KBM-7 (cell line): ENCODE results near the gene CCDC152.
"Not testable (repeated sequence)": the region's sequence is repeated elsewhere in the genome, so short reads cannot be mapped to it uniquely, and the experiment has no call there.

Experiments used
- DNase-seq: peaks from one replicate; pipeline ENCODE4 v3.0.0-alpha.2; 2015
- in situ Hi-C: fragments of 300-500 bp; cut with MboI; formaldehyde crosslinking; loops from 2 replicates; pipeline ENCODE4 v1.14.3; 2020; ENCODE audit warnings: low sequenced_read_pairs, low pct_unique_long_range_greater_than_20kb, mixed read lengths

The CCDC152 gene

GRCh38 chr5:42808888-42809611 is 52.4 kb downstream of the CCDC152 start:
- no peak for DNase-seq
- in situ Hi-C loops: no loop called here

GRCh38 chr5:42810834-42811590 is 54.4 kb downstream of the CCDC152 start:
- in situ Hi-C loops: no loop called here
- no peak for DNase-seq

GRCh38 chr5:42811591-42812446 is 55.2 kb downstream of the CCDC152 start, which contains the start of gene SELENOP:
TSS of gene SELENOP (minus strand) at chr5:42811892. CDS start at chr5:42808353, 3,539 bp downstream.
- DNase-seq: no peak

GRCh38 chr5:42812620-42813019 is 56.0 kb downstream of the CCDC152 start:
- in situ Hi-C loops: no loop called here
- DNase-seq: no peak

More at GRCh38 chr5:42811591-42812446, 55.2 kb downstream of the CCDC152 start, which contains the start of gene SELENOP:
- in situ Hi-C loops: no loop called here

GRCh38 chr5:42813533-42813932 is 56.9 kb downstream of the CCDC152 start:
- in situ Hi-C loops: no loop called here

GRCh38 chr5:42816546-42816945 is 59.9 kb downstream of the CCDC152 start:
- in situ Hi-C loops, DNase-seq: not testable (repeated sequence)

More at GRCh38 chr5:42813533-42813932, 56.9 kb downstream of the CCDC152 start:
- no peak for DNase-seq

GRCh38 chr5:42819745-42820144 is 63.1 kb downstream of the CCDC152 start:
- DNase-seq: no peak
- in situ Hi-C loops: no loop called here

GRCh38 chr5:42822548-42822947 is 65.9 kb downstream of the CCDC152 start:
- in situ Hi-C loops: no loop called here
- DNase-seq: no peak

- DNase-seq: no peak
- in situ Hi-C loops: no loop called here
These were observed 67.8 kb downstream of the CCDC152 start for GRCh38 chr5:42824347-42824976.

- DNase-seq: no peak
- in situ Hi-C loops: no loop called here
These were observed 69.0 kb downstream of the CCDC152 start for GRCh38 chr5:42825422-42826148.

- in situ Hi-C loops: no loop called here
- DNase-seq: no peak
These were observed 70.3 kb downstream of the CCDC152 start for GRCh38 chr5:42826757-42827515.

- in situ Hi-C loops: no loop called here
- no peak for DNase-seq
These were observed 72.1 kb downstream of the CCDC152 start for GRCh38 chr5:42828671-42829070.

GRCh38 chr5:42830924-42831323 is 74.3 kb downstream of the CCDC152 start:
- DNase-seq: no peak
- in situ Hi-C loops: no loop called here

- in situ Hi-C loops: no loop called here
- DNase-seq: no peak
These were observed 75.4 kb downstream of the CCDC152 start for GRCh38 chr5:42832060-42832459.

- no peak for DNase-seq
- in situ Hi-C loops: no loop called here
These were observed 79.6 kb downstream of the CCDC152 start for GRCh38 chr5:42836070-42836769.

- in situ Hi-C loops: no loop called here
- no peak for DNase-seq
These were observed 81.0 kb downstream of the CCDC152 start for GRCh38 chr5:42837601-42838000.

GRCh38 chr5:42839196-42839595 is 82.6 kb downstream of the CCDC152 start:
- in situ Hi-C loops: no loop called here
- DNase-seq: no peak
